T-helper 2 cell treated with Interferon-gamma antibody and Interleukin-4, amounts not matched to agents 5 μg/mL and 100 μg/mL, for 36 hours (primary cell): ENCODE measurements around the gene SHISA4.
"Not testable (repeated sequence)": the region's sequence is repeated elsewhere in the genome, so short reads cannot be mapped to it uniquely, and the experiment has no call there.

ENCODE experiments used
- DNase-seq: peaks from one replicate; pipeline ENCODE4 v3.0.0; 2021; ENCODE audit warnings: low spot score
- H3K27ac Mint-ChIP-seq: one replicate; pipeline ENCODE4 v1.8.0; 2021; ENCODE audit warnings: mild to moderate bottlenecking, mixed read lengths
- H3K27me3 Mint-ChIP-seq: one replicate; pipeline ENCODE4 v1.8.0; 2021; ENCODE audit warnings: low read depth, mixed read lengths
- H3K36me3 Mint-ChIP-seq: one replicate; pipeline ENCODE4 v1.8.0; 2021; ENCODE audit warnings: low read depth, mixed read lengths
- H3K4me1 Mint-ChIP-seq: one replicate; pipeline ENCODE4 v1.8.0; 2021; ENCODE audit warnings: low read depth, mixed read lengths
- H3K4me3 Mint-ChIP-seq: one replicate; pipeline ENCODE4 v1.8.0; 2022; ENCODE audit warnings: mild to moderate bottlenecking, moderate library complexity, mixed read lengths
- H3K9me3 Mint-ChIP-seq: one replicate; pipeline ENCODE4 v1.8.0; 2021; ENCODE audit warnings: mixed read lengths

The SHISA4 gene

GRCh38 chr1:201888282-201889089 is at the start of gene SHISA4:
SHISA4 (plus strand) TSS chr1:201888898; CDS start chr1:201888995, 97 bp downstream.
- Mint-ChIP-seq H3K4me3 (peak within 1 kb of the TSS; percentile 49), H3K27ac (no peak within 1 kb of the TSS), H3K9me3 (no peaks in the 10 kb centered on the region), H3K27me3 (peaks cover 49% of the 10 kb centered on the region), H3K4me1 (peaks cover 1% of the 10 kb centered on the region), H3K36me3 (peaks cover 1% of the 10 kb centered on the region)
- DNase-seq: no peak

DNA sequence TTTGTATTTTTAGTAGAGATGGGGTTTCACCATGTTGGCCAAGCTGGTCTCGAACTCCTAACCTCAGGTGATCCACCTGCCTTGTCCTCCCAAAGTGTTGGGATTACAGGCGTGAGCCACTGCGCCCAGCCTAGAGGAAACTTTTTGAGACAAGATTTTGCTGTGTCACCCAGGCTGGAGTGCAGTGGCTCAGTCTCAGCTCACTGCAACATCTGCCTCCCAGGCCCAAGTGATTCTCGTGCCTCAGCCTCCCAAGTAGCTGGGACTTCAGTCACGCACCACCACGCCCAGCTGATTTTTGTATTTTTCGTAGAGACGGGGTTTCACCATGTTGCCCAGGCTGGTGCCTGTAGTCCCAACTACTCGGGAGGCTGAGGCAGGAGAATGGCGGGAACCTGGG is 49.6 kb upstream of the SHISA4 start:
- H3K36me3 Mint-ChIP-seq: peaks cover 24% of the 10 kb centered on the region
- not testable (repeated sequence) for H3K27ac Mint-ChIP-seq, H3K9me3 Mint-ChIP-seq, H3K4me3 Mint-ChIP-seq, H3K27me3 Mint-ChIP-seq, DNase-seq, H3K4me1 Mint-ChIP-seq

DNA sequence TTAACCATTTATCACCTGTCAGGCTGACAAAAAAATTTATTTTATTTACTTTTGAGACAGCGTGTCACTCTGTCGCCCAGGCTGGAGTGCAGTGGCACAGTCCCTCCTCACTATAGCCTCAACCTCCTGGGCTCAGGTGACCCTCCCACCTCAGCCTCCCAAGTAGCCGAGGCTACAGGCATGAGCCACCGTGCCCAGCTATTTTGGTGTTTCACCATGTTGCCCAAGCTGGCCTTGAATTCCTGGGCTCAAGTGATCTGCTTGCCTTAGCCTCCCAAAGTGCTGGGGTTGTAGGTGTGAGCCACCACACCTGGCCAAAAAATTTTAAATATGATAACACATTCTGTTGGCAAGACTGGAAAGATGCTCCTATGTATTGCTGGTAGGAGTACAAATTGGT is 48.6 kb upstream of the SHISA4 start:
- Mint-ChIP-seq H3K36me3 (peaks cover 19% of the 10 kb centered on the region), H3K27me3 (no peaks in the 10 kb centered on the region), H3K9me3 (no peaks in the 10 kb centered on the region), H3K27ac (no peak overlapping the region), H3K4me1 (peaks cover 4% of the 10 kb centered on the region), H3K4me3 (no peak overlapping the region)
- no peak for DNase-seq

DNA sequence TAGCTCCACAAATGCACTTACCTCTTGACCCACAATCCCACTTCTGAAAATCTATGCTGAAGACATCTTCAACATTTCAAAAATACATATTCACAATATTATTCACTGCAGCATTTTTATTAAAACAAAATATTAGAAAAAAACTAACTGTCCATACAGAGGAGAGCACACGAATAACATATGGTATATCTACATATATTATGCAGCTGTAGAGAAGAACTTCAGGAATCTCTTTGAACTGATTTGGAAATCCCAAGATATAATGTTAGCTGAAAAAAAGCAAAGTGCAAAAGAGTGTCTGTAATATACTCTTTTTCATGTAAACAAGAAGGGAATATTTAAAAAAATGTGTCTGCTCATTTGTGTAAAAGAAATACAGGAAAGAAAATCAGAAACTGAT is 48.2 kb upstream of the SHISA4 start:
- H3K9me3 Mint-ChIP-seq: no peaks in the 10 kb centered on the region

DNA sequence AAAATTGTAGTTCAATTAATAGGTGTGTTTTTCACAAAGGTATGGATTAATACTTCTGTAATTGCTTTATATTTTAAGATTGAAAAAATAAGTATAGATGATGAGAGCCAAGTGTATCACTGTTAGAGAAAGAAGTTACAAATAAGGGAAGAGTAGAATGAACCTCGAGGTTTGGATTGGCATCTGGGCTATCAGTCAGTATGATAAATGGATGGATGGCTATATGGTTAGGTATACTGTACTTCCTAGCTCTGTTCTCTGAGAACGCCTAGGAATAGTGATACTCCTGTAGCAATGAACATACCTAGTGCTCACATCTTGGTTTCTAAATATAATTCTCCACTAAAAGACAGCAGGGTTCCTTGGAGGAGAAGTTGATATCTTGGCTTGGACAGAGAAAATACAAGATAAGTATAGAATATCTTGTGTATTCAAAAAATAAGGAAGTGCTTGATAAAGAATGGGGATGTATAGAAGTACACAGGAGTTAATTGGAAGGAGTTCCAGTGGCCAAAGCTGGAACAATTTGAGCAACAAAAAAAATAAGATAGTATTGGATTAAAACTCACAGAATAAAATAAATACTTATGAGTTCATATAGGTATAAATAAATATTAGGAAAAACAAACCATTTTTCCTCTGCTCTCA is 47.3 kb upstream of the SHISA4 start:
- Mint-ChIP-seq H3K27ac (no peak overlapping the region), H3K4me1 (peaks cover 5% of the 10 kb centered on the region)

More for the DNA sequence above, 48.2 kb upstream of the SHISA4 start:
- H3K4me1 Mint-ChIP-seq: peaks cover 4% of the 10 kb centered on the region
- no peak overlapping the region for H3K4me3 Mint-ChIP-seq
- no peak for DNase-seq
- H3K27ac Mint-ChIP-seq: no peak overlapping the region
- H3K36me3 Mint-ChIP-seq: peaks cover 16% of the 10 kb centered on the region
- no peaks in the 10 kb centered on the region for H3K27me3 Mint-ChIP-seq

DNA sequence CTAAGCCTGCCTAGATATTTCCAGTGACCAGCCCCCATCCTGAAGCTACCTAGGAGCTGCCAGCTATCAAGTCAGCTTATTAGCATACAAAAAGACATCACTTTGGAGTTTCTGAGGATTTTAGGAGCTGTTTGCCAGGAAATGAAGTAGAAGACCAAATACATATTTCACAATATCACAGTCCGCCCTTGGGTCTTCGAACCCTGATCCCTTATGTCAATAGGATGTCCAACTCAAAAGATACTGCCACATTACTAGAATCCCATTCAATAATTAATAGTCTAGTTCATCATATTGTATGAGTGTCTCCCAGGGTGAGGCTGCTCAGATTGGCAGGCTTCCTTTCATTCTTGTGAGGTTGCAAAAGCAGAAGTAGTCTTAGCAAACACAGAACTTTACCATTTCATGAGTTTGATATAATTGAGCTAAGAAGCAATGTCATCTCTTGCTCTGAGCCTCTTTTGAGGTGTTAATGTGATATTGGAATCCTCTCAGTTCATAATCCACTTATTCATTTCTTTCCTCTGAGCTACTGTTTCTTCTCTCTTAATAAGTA is 46.1 kb upstream of the SHISA4 start:
- no peak overlapping the region for H3K4me3 Mint-ChIP-seq
- H3K36me3 Mint-ChIP-seq: peaks cover 16% of the 10 kb centered on the region
- DNase-seq: no peak
- peaks cover 6% of the 10 kb centered on the region for H3K4me1 Mint-ChIP-seq
- H3K27me3 Mint-ChIP-seq: no peaks in the 10 kb centered on the region
- no peaks in the 10 kb centered on the region for H3K9me3 Mint-ChIP-seq
- no peak overlapping the region for H3K27ac Mint-ChIP-seq

More for the DNA sequence above, 47.3 kb upstream of the SHISA4 start:
- Mint-ChIP-seq H3K4me3 (no peak overlapping the region), H3K9me3 (no peaks in the 10 kb centered on the region), H3K27me3 (no peaks in the 10 kb centered on the region), H3K36me3 (peaks cover 16% of the 10 kb centered on the region)
- no peak for DNase-seq

DNA sequence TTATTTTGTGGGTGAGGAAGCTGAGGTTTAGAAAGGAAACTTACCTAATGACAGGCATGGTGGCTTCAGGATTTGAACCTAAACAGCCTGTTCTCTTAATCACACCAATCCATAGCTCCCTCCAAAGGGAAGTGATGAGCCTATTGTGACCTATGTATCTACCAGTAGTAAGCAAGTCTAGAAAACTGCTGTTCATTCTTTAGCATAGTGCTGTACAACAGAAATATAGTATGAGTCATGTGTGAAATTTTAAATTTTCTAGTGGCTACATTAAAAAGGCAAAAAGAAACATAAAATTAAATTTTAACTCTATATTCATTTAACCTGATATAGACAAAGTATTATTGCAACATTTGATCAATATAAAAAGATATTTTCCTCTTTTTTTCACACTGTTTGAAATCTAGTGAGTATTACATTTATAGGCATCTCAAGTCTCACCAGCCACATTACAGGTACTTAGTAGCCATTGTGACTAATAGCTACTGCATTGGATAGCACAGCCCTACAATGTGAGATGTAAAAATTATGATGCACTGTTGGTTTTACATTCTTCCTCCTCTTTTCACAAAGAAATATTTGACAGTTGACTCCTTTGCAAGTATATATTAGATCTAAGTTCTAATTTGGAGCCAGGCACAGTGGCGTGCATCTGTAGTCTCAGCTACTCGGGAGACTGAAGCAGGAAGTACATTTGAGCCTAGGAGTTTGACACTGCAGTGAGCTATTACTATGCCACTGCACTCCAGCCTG is 43.2 kb upstream of the SHISA4 start:
- H3K9me3 Mint-ChIP-seq: no peaks in the 10 kb centered on the region
- H3K36me3 Mint-ChIP-seq: peaks cover 26% of the 10 kb centered on the region
- H3K4me1 Mint-ChIP-seq: peaks cover 4% of the 10 kb centered on the region
- no peak for DNase-seq
- H3K4me3 Mint-ChIP-seq: no peak overlapping the region
- H3K27ac Mint-ChIP-seq: no peak overlapping the region
- no peaks in the 10 kb centered on the region for H3K27me3 Mint-ChIP-seq

DNA sequence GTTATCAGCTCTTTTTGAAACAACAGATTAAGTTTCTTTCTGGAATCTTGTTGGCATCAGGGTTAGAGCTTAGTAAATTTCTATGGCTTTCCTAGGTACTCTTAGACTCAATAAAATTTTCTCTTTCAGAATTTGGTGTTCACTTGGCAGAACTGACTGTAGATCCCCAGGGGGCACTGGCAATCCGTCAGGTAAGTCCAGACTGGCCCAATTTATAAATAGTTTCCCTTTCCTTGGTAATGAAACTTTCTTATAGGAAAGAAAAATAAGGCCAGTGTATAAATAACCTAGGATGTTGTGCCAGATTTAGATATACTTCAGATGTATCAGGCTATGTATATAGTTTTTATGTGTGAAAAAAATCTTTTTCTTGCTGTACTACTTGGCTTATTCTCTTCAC is 41.5 kb upstream of the SHISA4 start:
- H3K36me3 Mint-ChIP-seq: peaks cover 30% of the 10 kb centered on the region
- H3K9me3 Mint-ChIP-seq: no peaks in the 10 kb centered on the region
- peaks cover 2% of the 10 kb centered on the region for H3K4me1 Mint-ChIP-seq
- DNase-seq: no peak
- H3K4me3 Mint-ChIP-seq: no peak overlapping the region
- H3K27ac Mint-ChIP-seq: no peak overlapping the region
- no peaks in the 10 kb centered on the region for H3K27me3 Mint-ChIP-seq

- no peak for DNase-seq
- no peaks in the 10 kb centered on the region for H3K9me3 Mint-ChIP-seq
- peaks cover 2% of the 10 kb centered on the region for H3K4me1 Mint-ChIP-seq
- H3K36me3 Mint-ChIP-seq: peaks cover 36% of the 10 kb centered on the region
- no peak overlapping the region for H3K4me3 Mint-ChIP-seq
- no peak overlapping the region for H3K27ac Mint-ChIP-seq
- no peaks in the 10 kb centered on the region for H3K27me3 Mint-ChIP-seq
Measured at GRCh38 chr1:201848230-201848629, 40.5 kb upstream of the SHISA4 start.

- Mint-ChIP-seq H3K4me1 (peaks cover 2% of the 10 kb centered on the region), H3K4me3 (no peak overlapping the region), H3K9me3 (no peaks in the 10 kb centered on the region), H3K36me3 (peaks cover 43% of the 10 kb centered on the region), H3K27ac (no peak overlapping the region), H3K27me3 (no peaks in the 10 kb centered on the region)
- DNase-seq: no peak
Measured at GRCh38 chr1:201849372-201850052, 39.2 kb upstream of the SHISA4 start.

- H3K4me1 Mint-ChIP-seq: peaks cover 2% of the 10 kb centered on the region
- no peak overlapping the region for H3K27ac Mint-ChIP-seq
- no peaks in the 10 kb centered on the region for H3K9me3 Mint-ChIP-seq
Measured at GRCh38 chr1:201850053-201850397, 38.7 kb upstream of the SHISA4 start.

GRCh38 chr1:201851949-201852348 is 36.7 kb upstream of the SHISA4 start:
- Mint-ChIP-seq H3K4me3 (no peak overlapping the region), H3K9me3 (no peaks in the 10 kb centered on the region), H3K27ac (no peak overlapping the region), H3K4me1 (peaks cover 1% of the 10 kb centered on the region), H3K27me3 (no peaks in the 10 kb centered on the region), H3K36me3 (peaks cover 63% of the 10 kb centered on the region)
- no peak for DNase-seq

More at GRCh38 chr1:201850053-201850397, 38.7 kb upstream of the SHISA4 start:
- Mint-ChIP-seq H3K4me3 (no peak overlapping the region), H3K27me3 (no peaks in the 10 kb centered on the region), H3K36me3 (peaks cover 47% of the 10 kb centered on the region)
- no peak for DNase-seq

- not testable (repeated sequence) for H3K4me3 Mint-ChIP-seq, H3K27ac Mint-ChIP-seq
- peaks cover 61% of the 10 kb centered on the region for H3K36me3 Mint-ChIP-seq
Measured at GRCh38 chr1:201856722-201857121, 32.0 kb upstream of the SHISA4 start.

More at GRCh38 chr1:201856722-201857121, 32.0 kb upstream of the SHISA4 start:
- H3K9me3 Mint-ChIP-seq, H3K4me1 Mint-ChIP-seq, DNase-seq, H3K27me3 Mint-ChIP-seq: not testable (repeated sequence)
